HG03460 (cell line): ENCODE measurements around the gene C11orf98.
"Not testable (repeated sequence)": the region's sequence is repeated elsewhere in the genome, so short reads cannot be mapped to it uniquely, and the experiment has no call there.

Experiments used
- ATAC-seq: cut with Tn5 transposase; IDR thresholded peaks from one replicate; pipeline ENCODE4 v1.9.1; 2021; ENCODE audit not compliant: unreplicated experiment

C11orf98 gene

GRCh38 chr11:62654297-62654696 lies 10.7 kb downstream of the C11orf98 start:
- no peak for ATAC-seq

GRCh38 chr11:62652161-62653006 lies 12.6 kb downstream of the C11orf98 start:
- no peak for ATAC-seq

- ATAC-seq = not testable (repeated sequence)
Measured at GRCh38 chr11:62650283-62650682, 14.7 kb downstream of the C11orf98 start.

- no peak for ATAC-seq
Measured at GRCh38 chr11:62649486-62649885, 15.5 kb downstream of the C11orf98 start.

- ATAC-seq = no peak
Measured at GRCh38 chr11:62648967-62649364, 16.0 kb downstream of the C11orf98 start.

GRCh38 chr11:62648185-62648966 lies 16.6 kb downstream of the C11orf98 start:
- ATAC-seq = no peak

- no peak for ATAC-seq
Measured at GRCh38 chr11:62647609-62648005, 17.4 kb downstream of the C11orf98 start.

GRCh38 chr11:62646825-62647608 lies 18.0 kb downstream of the C11orf98 start:
- ATAC-seq = no peak

GRCh38 chr11:62645946-62646824 lies 18.8 kb downstream of the C11orf98 start, which contains the start of gene GANAB:
Gene GANAB, minus strand, starts transcription at chr11:62646613. Its CDS starts 14 bp downstream, at chr11:62646599.
- ATAC-seq = peak; percentile 95

- ATAC-seq = no peak
Measured at GRCh38 chr11:62645671-62645945, 19.4 kb downstream of the C11orf98 start.

GRCh38 chr11:62644220-62644619 lies 20.8 kb downstream of the C11orf98 start:
- no peak for ATAC-seq

- no peak for ATAC-seq
Measured at GRCh38 chr11:62632492-62632891, 32.5 kb downstream of the C11orf98 start.

- ATAC-seq = no peak
Measured at GRCh38 chr11:62627713-62628112, 37.3 kb downstream of the C11orf98 start.

GRCh38 chr11:62622476-62623089 lies 42.4 kb downstream of the C11orf98 start:
- no peak for ATAC-seq

- ATAC-seq = peak; percentile 90
Measured at GRCh38 chr11:62621567-62622470, 43.2 kb downstream of the C11orf98 start, which contains the start of gene B3GAT3. Gene B3GAT3, minus strand, starts transcription at chr11:62621986. Its CDS starts 39 bp downstream, at chr11:62621947.

GRCh38 chr11:62621027-62621566 lies 43.9 kb downstream of the C11orf98 start:
- no peak for ATAC-seq

GRCh38 chr11:62616957-62617356 lies 48.1 kb downstream of the C11orf98 start:
- not testable (repeated sequence) for ATAC-seq

- no peak for ATAC-seq
Measured at GRCh38 chr11:62615521-62615920, 49.5 kb downstream of the C11orf98 start.

GRCh38 chr11:62614275-62614674 lies 50.7 kb downstream of the C11orf98 start:
- ATAC-seq = no peak
